HUES48 (cell line): ENCODE measurements around the gene DOC2B.
"Not testable (repeated sequence)": the region's sequence is repeated elsewhere in the genome, so short reads cannot be mapped to it uniquely, and the experiment has no call there.

ENCODE experiments used
- H3K27ac ChIP-seq: one replicate; pipeline ENCODE4 v1.7.0; 2013; ENCODE audit warnings: low read depth, low read length, inconsistent platforms
- H3K27me3 ChIP-seq: 2 replicates; pipeline ENCODE4 v1.6.1; 2013; ENCODE audit warnings: mild to moderate bottlenecking, low read length; ENCODE audit not compliant: control insufficient read depth, insufficient read depth
- H3K36me3 ChIP-seq: 2 replicates; pipeline ENCODE4 v1.6.1; 2013; ENCODE audit warnings: low read length; ENCODE audit not compliant: control insufficient read depth, insufficient read depth
- H3K4me1 ChIP-seq: 2 replicates; pipeline ENCODE4 v1.6.1; 2013; ENCODE audit warnings: mild to moderate bottlenecking, low read length; ENCODE audit not compliant: control insufficient read depth, insufficient read depth
- H3K4me3 ChIP-seq: 2 replicates; pipeline ENCODE4 v1.5.1; 2013; ENCODE audit warnings: mild to moderate bottlenecking, low read depth, low read length
- H3K9ac ChIP-seq: 2 replicates; pipeline ENCODE4 v1.6.1; 2013; ENCODE audit warnings: mild to moderate bottlenecking, low read depth, low read length, moderate library complexity
- H3K9me3 ChIP-seq: 2 replicates; pipeline ENCODE4 v1.6.1; 2013; ENCODE audit warnings: low read length; ENCODE audit not compliant: control insufficient read depth, insufficient read depth

The DOC2B gene

GRCh38 chr17:207775-208174 lies 26.3 kb upstream of the DOC2B start:
- Histone ChIP-seq H3K4me3 (no peak overlapping the region), H3K27me3 (no peaks in the 10 kb centered on the region), H3K9ac (no peak overlapping the region), H3K36me3 (no peaks in the 10 kb centered on the region), H3K27ac (no peak overlapping the region), H3K9me3 (no peaks in the 10 kb centered on the region), H3K4me1 (no peaks in the 10 kb centered on the region)

GRCh38 chr17:206941-207560 lies 25.6 kb upstream of the DOC2B start:
- Histone ChIP-seq H3K4me1 (no peaks in the 10 kb centered on the region), H3K36me3 (no peaks in the 10 kb centered on the region), H3K27me3 (no peaks in the 10 kb centered on the region), H3K9ac (no peak overlapping the region), H3K4me3 (no peak overlapping the region), H3K9me3 (no peaks in the 10 kb centered on the region), H3K27ac (no peak overlapping the region)

- H3K27me3 ChIP-seq, H3K36me3 ChIP-seq, H3K4me3 ChIP-seq, H3K9ac ChIP-seq, H3K27ac ChIP-seq, H3K9me3 ChIP-seq, H3K4me1 ChIP-seq: not testable (repeated sequence)
Observed at GRCh38 chr17:206484-206883, 25.0 kb upstream of the DOC2B start.

- H3K27ac ChIP-seq = no peak overlapping the region
- no peak overlapping the region for H3K4me3 ChIP-seq
- no peaks in the 10 kb centered on the region for H3K27me3 ChIP-seq
- H3K9me3 ChIP-seq = no peaks in the 10 kb centered on the region
- no peaks in the 10 kb centered on the region for H3K36me3 ChIP-seq
- no peaks in the 10 kb centered on the region for H3K4me1 ChIP-seq
- H3K9ac ChIP-seq = no peak overlapping the region
Observed at GRCh38 chr17:205817-206216, 24.4 kb upstream of the DOC2B start.

- Histone ChIP-seq H3K36me3 (no peaks in the 10 kb centered on the region), H3K4me1 (peaks cover 5% of the 10 kb centered on the region; the same call in 1 of the 2 replicates), H3K4me3 (no peak overlapping the region)
Observed at GRCh38 chr17:205148-205669, 23.8 kb upstream of the DOC2B start.

GRCh38 chr17:204427-205147 lies 23.1 kb upstream of the DOC2B start:
- H3K9me3 ChIP-seq = no peaks in the 10 kb centered on the region
- no peaks in the 10 kb centered on the region for H3K36me3 ChIP-seq
- H3K27ac ChIP-seq = no peak overlapping the region
- no peak overlapping the region for H3K9ac ChIP-seq
- H3K4me3 ChIP-seq = no peak overlapping the region
- peaks cover 5% of the 10 kb centered on the region; the same call in 1 of the 2 replicates for H3K4me1 ChIP-seq
- H3K27me3 ChIP-seq = no peaks in the 10 kb centered on the region

More at GRCh38 chr17:205148-205669, 23.8 kb upstream of the DOC2B start:
- H3K27ac ChIP-seq = no peak overlapping the region
- no peaks in the 10 kb centered on the region for H3K27me3 ChIP-seq
- no peaks in the 10 kb centered on the region for H3K9me3 ChIP-seq
- no peak overlapping the region for H3K9ac ChIP-seq

GRCh38 chr17:202501-202951 lies 21.1 kb upstream of the DOC2B start:
- Histone ChIP-seq H3K36me3 (no peaks in the 10 kb centered on the region), H3K4me1 (peaks cover 5% of the 10 kb centered on the region; the same call in 1 of the 2 replicates), H3K9ac (no peak overlapping the region), H3K27ac (no peak overlapping the region), H3K4me3 (no peak overlapping the region), H3K9me3 (no peaks in the 10 kb centered on the region), H3K27me3 (no peaks in the 10 kb centered on the region)

- not testable (repeated sequence) for H3K9ac ChIP-seq, H3K9me3 ChIP-seq, H3K4me3 ChIP-seq, H3K27me3 ChIP-seq, H3K27ac ChIP-seq, H3K36me3 ChIP-seq, H3K4me1 ChIP-seq
Observed at GRCh38 chr17:201736-202135, 20.3 kb upstream of the DOC2B start.

- H3K4me3 ChIP-seq, H3K4me1 ChIP-seq, H3K36me3 ChIP-seq, H3K9me3 ChIP-seq, H3K9ac ChIP-seq, H3K27me3 ChIP-seq, H3K27ac ChIP-seq: not testable (repeated sequence)
Observed at GRCh38 chr17:201257-201656, 19.8 kb upstream of the DOC2B start.

GRCh38 chr17:200586-200985 lies 19.1 kb upstream of the DOC2B start:
- H3K4me1 ChIP-seq = peaks cover 9% of the 10 kb centered on the region; the same call in 1 of the 2 replicates
- H3K36me3 ChIP-seq = no peaks in the 10 kb centered on the region
- H3K27me3 ChIP-seq = no peaks in the 10 kb centered on the region
- H3K4me3 ChIP-seq = no peak overlapping the region
- no peak overlapping the region for H3K27ac ChIP-seq
- no peaks in the 10 kb centered on the region for H3K9me3 ChIP-seq
- no peak overlapping the region for H3K9ac ChIP-seq

GRCh38 chr17:199806-200545 lies 18.5 kb upstream of the DOC2B start:
- Histone ChIP-seq H3K9me3 (no peaks in the 10 kb centered on the region), H3K9ac (no peak overlapping the region), H3K36me3 (no peaks in the 10 kb centered on the region), H3K4me3 (no peak overlapping the region), H3K27me3 (no peaks in the 10 kb centered on the region), H3K4me1 (peaks cover 9% of the 10 kb centered on the region; the same call in 1 of the 2 replicates), H3K27ac (no peak overlapping the region)
